GM12891 (cell line): ENCODE measurements around the gene LIN28B.

ENCODE experiments used
- PAX5 ChIP-seq: IDR thresholded peaks from 2 replicates; pipeline ENCODE4 v1.6.1; 2011; ENCODE audit warnings: low read length, moderate library complexity, mild to moderate bottlenecking; ENCODE audit not compliant: insufficient read depth, severe bottlenecking
- POLR2A ChIP-seq: IDR thresholded peaks from 2 replicates; pipeline ENCODE4 v1.6.1; 2011; ENCODE audit warnings: low read depth, low read length, control low read depth
- POLR2AphosphoS5 ChIP-seq: IDR thresholded peaks from 2 replicates; pipeline ENCODE4 v1.6.1; 2011; ENCODE audit warnings: low read depth, low read length, control low read depth
- POU2F2 ChIP-seq: IDR thresholded peaks from 2 replicates; pipeline ENCODE4 v1.6.1; 2011; ENCODE audit warnings: low read depth, mild to moderate bottlenecking, control low read depth, low read length, moderate library complexity
- SPI1 ChIP-seq: IDR thresholded peaks from 2 replicates; pipeline ENCODE4 v1.6.1; 2011; ENCODE audit warnings: low read depth, low read length, control low read depth
- TAF1 ChIP-seq: IDR thresholded peaks from 2 replicates; pipeline ENCODE4 v1.6.1; 2011; ENCODE audit warnings: low read depth, low read length, control low read depth

DNA sequence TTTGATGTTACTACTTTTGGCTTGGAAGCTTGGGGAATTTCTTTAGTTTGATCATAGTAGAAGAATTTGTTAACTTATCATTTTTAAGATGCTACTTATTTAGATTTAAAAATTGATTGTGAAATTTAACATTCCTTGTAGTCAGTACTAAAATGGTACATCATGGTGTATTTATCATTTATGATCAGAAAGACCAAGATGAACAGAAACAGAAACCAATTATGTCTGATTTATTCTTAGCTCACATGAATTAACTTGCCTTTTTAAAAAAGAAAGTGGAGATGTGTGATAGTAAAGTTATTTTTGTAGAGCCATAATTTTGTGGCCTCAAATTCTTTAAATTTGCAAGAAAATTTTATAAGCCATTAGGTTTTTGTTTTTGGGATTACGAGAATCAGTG lies 77.6 kb downstream of the LIN28B start:
- TF ChIP-seq POLR2AphosphoS5, result no peak
- TF ChIP-seq POLR2A, result no peak
- no peak for TF ChIP-seq TAF1
- TF ChIP-seq SPI1, result no peak
- no peak for TF ChIP-seq POU2F2
- no peak for TF ChIP-seq PAX5
